ENCODE data around the gene SLC25A43.
A peak's percentile ranks its signal among the peaks of the same experiment; 100 is the strongest.
"Not testable (repeated sequence)": the region's sequence is repeated elsewhere in the genome, so short reads cannot be mapped to it uniquely, and the experiment has no call there.

SLC25A43 gene

DNA sequence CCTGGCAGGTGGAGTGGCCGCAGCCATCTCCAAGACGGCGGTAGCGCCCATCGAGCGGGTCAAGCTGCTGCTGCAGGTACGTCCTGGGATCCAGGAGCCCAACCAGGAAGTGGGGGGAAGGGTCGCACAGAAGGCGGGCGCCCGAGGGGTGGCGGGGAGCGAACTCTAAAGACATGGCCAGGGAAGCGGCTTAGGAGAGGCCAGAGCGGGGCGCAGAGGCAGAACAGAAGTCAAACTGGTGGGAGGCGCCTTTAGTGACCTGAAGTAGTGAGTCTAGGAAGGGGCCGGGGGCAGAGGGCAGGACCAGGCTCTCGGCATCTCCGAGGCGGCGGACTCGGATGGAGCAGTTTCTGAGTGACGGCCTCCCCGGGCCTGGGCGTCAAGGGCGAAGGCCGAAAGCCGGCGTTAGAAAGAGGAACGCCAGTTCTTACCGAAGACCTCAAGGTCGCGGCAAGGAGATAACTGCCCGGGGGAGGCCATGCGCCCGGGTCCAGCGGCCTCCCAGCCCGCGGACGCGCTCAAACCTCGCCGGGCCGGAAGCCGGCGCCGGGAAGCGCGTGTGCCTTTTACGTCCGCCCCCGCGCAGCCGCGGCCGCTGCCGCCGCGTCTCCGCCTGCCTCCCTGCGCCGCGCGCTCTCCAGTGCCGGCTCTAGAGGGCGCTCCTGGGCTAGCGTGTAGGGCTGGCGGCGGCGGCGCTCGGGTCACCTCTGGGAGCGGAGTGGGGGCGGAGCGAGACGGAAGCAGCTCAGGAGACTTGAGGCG is 69.6 kb downstream of the SLC25A43 start:
- DNase-seq = peak; percentile 72

DNA sequence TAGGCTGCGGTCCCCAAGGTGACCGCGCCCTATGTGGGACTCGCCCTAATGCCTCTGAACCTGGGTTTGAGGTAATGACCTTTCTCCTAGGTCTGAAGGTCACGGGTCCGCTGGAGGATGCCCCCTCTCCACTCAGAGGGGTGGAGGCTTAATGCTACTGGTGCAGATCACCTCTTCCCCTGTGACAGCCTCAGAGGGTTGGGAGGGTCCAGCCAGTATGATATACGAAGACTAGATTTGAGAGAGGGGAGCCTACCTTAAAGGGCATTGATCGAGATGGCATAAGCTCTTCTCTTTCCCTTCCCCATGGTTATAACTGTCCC is 70.1 kb downstream of the SLC25A43 start:
- no peak for DNase-seq

DNA sequence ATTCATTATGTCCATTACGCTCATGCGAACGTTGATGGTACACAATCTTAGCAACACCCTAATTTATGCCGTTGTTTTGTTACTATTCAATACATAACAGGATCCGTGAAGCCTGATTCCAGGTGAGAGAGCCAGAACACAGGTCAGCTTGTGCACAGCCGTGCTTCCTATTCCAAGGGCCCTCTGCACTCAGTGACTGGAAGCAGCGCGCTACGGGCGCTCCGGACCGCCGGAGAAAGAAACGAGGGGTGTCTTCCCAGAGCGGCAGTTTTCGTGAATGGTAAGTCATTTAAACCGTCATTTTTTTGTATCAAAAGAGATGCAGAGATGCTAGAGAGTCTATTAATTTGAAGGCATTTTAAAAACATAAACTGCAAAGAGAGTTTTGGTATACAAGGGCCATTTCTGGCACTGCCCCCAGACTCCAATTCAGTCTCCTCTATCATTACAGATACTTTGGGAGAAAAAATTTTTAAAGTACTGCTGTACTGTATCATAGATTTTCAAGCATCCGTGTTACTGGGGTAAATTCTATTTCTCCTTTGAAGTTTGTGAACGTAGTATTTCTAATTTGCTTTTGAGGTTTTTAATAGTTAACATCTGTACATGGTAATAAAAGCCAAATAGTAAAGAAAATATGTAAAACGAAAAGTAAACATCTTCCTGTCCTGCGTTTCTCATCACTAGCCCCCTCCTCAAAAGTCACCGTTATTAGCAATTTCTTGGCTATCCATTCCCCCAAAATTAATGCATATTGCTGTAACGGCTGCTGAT is 75.7 kb downstream of the SLC25A43 start:
- DNase-seq = no peak

DNA sequence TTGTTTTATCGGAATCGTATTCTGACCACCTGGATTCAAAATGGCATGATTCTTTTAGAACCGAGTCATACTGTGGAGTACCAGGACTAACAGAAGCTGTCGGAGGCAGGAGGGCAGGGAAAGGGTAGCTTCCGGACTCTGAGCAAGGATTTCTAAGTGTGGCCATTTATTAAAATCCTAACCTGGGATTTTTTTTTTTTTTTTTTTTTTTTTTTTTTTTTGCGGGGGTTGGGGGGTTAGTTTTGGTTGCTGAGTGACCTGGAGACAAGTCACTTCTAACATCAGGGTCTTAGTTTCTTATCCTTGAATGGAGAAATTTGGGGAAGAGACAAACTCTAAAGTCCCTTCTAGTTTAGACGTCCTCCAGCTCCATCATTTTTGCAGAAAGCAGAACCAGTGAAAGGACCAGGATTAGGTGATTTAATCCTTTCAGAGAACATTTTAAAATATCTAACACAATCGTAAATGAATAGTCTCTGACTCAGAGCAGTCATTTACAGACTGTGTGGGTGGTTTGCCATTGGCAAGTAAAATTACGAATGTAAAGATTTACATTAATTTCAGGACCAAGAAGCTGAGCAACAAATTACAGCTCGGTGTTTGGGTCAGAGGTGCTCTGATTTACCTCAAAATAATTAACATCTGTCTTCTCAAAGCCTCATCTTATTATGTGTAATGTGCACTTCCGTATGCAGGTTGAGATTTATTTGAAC is 76.4 kb downstream of the SLC25A43 start:
- DNase-seq = peak; percentile 37

DNA sequence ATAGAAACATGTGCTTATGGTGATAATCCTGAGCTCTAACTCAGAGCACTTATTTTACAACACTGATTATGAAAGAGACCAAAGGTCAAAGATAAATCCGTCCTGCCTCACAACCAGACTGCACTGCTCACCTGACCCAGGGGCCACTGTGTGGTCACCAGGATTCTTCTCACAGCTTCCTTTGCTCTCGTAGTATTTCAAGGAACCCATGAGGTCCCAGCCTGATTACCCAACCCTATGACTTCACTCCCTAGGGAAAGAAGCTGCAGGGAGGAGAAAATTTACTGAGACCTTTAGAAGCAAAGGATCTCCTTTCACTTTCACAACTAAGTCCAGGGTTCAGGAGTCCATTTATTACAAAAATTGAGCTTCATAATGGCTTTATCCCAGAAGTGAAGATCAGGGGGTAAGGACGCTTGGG is 78.7 kb downstream of the SLC25A43 start:
- peak; percentile 75 for DNase-seq

DNA sequence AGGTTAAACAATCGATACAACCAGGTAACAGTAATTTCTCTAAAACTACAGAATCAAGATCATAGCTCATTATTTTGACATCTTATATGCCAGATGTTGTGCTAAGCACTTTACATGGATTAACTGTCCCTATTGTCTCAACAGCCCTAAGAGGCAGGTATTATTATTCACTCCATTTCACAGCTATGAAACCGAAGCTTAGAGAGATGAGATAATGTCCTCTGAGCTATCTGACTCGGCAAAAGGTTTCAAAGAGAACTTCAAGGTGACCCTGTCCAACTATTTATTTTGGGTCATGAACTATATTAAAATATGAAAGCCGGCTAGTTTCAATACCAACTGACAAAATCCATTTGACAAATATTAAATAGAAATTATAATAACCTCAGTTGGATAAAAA is 79.4 kb downstream of the SLC25A43 start:
- no peak for DNase-seq

DNA sequence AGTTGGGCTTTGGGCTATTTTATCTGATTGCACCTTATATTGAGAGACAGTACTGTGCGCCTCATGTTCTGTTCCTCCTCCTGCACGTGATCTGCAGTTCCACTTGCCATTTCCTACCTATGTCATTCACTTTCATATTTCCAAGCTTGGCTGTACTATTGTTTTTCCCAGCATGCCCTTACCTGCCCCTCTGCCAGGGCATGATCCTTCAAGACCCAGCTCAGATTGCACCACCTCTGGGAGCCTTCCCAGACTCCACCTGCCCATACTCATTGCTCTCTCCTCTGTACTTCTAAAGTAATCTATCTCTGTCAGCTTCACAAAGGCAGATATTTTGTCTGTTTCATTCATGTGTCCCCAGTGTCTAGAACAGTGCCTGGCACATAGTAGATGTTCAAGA is 80.7 kb downstream of the SLC25A43 start:
- DNase-seq = no peak

DNA sequence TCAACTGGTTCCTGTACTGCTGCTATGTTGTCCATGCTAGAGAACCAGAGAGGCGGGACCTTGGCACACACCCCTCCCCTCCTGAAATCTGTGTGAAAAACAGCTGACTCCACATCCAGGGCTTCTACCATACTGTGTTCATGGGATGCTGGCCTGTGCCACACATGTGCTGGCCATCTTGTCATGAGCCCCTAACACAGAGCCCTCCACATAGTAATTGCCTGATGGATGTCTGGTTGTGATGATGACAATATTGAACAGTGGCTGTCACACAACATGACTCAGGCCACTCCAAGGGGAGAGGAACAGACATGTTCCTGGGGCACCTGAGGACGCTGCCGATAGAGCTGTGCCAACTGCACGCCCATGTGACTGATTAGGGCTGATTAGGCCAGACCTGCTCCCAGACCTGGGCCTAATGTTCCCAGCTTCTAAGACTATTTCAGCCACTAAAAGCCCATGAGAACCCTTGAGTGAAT is 82.2 kb downstream of the SLC25A43 start:
- DNase-seq = no peak

DNA sequence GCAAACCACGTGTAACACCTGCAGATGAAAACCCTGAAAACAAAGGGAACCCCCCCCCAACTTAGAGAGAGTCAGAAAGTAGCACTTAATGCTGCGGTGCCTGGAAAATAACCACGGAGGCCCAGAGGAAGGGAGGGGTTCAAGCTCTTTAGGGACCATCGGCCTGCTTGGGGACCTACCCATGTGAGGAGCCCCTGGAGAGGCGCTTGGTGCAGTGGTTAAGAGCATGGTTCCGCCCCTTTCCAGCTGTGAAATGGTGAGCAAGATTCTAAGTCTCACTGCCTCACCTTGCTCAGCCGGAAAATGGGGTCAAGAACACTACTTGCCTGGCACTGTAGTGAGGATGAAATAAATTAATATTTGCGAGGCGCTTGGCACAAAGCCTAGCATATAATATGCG is 82.9 kb downstream of the SLC25A43 start:
- no peak for DNase-seq

DNA sequence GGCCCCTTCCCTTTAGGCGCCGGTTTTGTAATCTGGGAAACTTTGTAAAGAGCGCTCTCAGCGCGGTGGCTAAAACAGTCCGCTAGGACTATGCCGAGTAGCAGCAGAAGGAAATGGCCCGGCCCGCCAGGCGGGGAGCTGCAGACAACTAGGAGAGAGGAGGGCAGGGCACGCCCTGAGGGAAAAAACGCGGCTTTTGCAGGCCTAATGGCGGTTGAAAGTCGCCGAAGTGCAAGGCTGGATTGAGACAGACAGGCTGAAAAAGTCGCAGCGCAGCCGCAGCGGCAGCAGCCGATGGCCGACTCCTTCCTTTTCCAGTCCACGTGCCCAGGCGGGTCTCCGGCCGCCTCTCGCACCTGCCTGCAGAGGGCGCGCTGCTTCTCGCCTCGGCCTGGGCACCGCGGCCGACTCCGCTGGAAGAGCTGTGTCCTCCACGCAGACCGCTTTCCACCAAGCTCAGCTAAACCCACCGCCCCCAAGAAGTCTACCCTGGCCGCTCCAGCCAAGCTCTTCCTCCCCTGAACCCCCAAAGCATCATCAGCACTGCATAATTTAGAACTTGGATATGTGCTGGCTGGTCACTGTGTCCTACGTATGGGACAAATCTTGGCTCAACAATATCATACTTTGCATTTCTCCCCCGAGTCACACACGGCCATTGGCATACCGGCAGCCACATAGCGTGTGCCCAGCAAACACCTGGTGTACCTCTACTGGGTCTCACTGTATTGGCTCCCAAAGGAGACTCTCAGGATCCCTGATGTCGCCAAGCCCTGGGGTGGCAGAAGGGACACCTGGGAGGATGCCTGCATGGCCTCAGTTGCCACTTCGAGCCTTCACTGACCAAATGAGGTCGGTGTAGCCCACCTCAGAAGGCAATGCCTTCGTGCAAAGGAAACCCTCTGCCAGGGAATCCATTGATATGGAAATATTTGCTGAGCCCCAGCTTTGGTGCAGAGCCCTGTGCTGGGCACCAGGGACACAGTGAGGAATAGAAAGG is 83.6 kb downstream of the SLC25A43 start:
- DNase-seq = peak; percentile 34

DNA sequence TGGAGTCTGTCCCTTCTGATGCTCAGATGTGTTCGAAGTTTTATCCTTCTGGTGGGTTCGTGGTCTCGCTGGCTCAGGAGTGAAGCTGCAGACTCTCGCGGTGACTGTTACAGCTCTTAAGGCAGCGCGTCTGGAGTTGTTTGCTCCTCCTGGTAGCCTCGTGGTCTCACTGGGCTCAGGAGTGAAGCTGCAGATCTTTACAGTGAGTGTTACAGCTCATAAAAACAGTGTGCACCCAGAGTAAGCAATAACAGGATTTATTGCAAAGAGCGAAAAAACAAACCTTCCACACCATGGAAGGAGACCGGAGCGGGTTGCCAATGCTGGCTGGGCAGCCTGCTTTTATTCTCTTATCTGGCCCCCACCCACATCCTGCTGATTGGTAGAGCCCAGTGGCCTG is 87.6 kb downstream of the SLC25A43 start:
- DNase-seq = no peak

DNA sequence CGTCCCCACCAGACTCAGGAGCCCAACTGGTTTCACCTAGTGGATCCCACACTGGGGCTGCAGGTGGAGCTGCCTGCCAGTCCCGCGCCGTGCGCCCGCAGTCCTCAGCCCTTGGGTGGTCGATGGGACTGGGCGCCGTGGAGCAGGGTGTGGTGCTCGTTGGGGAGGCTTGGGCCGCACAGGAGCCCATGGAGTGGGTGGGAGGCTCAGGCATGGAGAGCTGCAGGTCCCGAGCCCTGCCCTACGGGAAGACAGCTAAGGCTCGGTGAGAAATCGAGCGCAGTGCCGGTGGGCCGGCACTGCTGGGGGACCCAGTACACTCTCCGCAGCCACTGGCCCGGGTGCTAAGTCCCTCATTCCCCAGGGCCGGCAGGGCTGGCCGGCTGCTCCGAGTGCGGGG is 88.6 kb downstream of the SLC25A43 start:
- not testable (repeated sequence) for DNase-seq

DNA sequence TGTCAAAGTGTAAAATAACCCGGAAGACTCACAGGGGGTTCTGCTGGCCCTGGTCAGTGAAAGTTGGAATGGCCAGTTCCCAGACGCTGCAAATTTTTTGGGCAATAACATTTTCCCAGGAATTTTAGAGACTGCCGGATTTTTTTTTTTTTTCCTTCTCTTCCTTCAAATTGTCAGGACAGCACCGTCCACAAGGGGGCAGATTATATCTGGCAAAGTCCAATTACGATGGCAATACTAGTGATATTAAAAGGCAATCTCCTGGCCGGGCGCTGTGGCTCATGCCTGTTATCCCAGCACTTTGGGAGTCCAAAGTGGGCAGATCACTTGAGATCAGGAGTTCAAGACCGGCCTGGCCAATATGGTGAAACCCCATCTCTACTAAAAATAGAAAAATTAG is 89.6 kb downstream of the SLC25A43 start:
- peak; percentile 47 for DNase-seq

DNA sequence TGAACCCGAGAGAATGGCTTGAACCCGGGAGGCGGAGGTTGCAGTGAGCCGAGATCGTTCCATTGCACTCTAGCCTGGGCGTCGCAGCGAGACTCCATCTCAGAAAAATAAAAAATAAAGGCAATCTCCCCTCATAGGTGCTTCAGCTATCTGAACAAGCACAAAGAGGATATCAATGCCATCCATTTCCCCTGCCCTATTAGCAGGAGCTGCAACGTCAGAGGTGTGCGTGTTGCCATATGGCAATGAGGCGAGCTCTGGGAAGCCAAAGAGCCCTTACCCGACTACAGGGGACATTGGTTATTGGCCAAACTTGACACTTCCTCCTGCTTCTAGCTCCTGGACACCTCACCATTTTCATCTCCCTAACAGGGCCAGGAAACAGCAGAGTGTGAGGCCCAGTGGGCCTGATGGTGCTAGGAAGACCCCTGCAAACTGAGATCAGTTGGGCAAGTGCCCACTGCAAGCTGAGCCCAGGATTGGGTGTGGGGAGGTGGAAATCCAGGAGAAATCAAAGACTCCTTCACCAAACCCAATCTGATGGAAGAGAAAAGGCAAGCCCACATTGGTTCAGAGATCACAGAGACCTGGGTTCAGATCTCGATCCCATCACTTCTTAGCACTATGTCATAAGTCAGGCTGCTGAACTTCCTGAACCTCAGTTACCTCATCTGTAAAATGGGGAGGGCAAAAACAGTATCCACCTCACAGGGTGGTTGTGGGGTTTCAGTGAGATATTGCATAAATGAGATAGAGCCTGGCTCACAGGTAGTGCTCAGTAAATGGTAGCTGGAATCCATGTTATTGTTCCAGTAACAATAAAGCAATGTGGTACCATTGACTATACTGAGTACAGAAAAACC is 90.3 kb downstream of the SLC25A43 start:
- DNase-seq = no peak

DNA sequence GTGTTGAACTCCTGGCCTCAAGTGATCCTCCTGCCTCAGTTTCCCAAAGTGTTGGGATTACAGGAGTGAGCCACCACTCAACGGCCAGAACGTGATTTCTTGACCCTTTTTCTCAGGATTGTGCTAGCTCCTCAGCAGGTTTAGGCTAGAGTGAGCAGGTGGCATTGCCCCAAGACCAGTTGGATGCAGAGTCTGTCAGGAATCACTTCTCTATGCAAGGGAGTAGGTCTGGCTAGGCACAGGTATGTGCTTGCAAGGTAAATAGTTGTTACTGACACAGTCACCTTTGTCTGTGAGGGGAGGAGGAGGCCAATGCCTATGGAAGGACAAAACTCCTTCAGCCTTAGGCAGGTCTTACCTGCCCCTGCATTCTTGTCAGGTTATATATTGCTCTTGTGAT is 93.3 kb downstream of the SLC25A43 start:
- no peak for DNase-seq

DNA sequence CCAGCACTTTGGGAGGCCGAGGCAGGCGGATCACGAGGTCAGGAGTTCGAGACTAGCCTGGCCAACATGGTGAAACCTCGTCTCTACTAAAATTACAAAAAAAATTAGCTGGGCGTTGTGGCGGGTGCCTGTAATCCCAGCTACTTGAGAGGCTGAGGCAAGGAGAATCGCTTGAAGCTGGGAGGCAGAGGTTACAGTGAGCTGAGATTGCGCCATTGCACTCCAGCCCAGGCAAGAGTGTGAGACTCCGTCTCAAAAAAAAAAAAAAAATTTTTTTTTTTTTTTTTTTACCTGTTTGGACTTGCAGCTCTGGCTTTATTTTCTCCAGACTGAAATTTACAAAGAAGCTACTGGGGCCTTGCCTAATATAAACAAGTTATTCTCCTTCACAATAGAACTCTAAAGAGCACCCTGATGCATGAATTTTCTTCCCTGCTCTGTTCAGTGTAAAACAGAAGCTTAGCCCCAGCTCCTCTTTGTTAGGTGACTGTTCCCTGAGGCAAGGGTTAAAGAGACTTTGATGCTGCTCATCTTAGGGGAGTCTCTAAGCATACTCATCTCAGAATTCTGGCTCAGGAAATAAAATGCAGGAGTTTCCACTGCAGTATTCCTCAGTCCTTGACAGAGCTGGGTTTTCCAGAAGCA is 94.8 kb downstream of the SLC25A43 start:
- DNase-seq = not testable (repeated sequence)

DNA sequence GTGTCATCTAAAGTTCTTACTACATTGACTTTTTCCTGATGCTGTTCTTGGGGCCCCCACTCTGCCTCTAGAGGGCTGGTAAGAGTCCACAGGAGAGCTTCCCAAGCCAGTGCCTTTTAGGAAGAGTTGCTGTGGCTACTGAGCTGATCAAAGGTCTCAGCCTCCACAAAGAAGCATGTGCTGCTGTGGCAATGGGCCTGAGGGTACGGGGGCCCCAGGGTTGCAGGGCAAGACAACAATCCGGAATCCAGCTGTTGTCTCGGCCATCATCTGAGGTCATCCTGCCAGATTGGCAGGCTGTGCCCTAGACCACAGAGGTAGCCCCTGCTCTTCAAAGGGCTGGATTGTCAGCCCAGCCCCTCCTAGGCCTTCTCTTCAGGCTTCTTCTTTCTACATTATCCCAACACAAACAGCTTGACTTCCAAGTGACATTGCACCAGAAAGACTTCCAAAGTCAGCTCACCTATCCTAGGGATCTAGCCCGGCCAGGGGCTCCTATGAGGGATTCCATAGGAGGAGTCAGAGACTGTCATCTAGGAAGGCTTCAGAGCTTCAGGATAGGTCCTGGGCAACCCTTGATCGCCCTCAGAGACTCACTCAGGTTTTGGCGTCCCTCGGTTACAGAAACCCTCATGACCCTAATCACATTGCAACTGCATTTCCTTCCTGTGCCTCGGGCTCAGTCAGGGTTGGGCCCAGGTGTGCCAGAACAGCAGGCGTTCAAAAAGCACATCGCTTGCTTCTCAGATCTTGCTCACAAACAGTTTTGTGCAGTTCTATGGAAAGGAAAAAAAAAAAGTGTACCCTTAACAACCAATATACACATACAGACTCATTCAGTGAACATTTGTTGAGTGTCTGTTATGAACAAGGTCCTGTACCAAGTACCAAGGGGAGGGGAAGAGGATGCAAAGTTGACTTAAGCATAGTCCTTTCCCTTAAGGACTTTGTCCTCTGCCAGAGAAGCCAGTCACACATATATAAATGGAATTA is 96.9 kb downstream of the SLC25A43 start:
- DNase-seq = no peak

DNA sequence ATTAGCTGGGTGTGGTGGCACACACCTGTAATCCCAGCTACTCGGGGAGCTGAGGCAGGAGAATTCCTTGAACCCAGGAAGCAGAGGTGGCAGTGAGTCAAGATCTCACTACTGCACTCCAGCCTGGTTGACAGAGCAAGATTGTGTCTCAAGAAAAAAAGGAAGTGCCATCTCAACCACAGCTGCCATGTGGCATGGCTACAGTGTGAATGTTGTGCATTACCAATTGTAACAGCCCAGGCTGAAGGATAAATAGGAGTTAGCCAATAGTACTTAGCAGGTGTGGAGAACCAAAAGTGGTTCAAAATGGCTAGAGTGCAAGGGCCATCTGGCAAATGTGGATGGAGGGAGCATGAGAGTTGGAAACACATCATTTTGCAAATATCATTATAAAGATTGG is 98.0 kb downstream of the SLC25A43 start:
- no peak for DNase-seq

DNA sequence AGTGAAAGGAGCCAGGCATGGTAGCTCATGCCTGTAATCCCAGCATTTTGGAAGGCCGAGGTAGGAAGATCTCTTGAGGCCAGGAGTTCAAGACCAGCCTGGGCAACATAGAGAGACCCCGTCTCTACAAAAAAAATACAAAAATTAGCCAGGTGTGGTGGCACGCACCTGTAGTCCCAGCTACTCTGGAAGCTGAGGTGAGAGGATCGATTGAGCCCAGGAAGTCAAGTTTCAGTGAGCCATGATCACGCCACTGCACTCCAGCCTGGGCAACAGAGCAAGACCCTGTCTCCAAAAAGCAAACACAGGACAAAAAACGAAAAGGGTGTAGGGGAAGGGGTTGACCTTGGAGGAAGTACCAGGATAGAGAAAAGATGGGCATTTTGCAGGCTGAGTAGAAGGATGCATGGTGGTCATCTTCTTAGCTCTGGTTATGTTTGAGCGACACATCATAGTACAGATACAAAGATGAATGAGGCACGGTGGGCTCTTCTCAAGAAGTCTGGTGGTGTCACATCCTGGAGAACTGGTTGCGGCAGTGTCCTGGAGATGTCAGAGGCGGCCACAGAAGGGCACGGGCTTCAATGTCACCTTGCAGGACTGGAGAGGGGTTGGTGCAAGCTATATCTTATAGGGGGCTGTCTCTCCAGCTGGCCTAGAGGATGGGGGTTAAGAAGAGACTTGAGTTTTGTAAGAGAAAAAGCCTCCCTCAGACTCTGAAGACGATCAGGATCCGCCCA is 101.1 kb downstream of the SLC25A43 start:
- no peak for DNase-seq

Data from HCEC 1CT (cell line).